Middle frontal gyrus (tissue), 1 donor: ENCODE results near the gene HPCAL1.

Source experiments
- DNase-seq: peaks from one replicate; pipeline ENCODE4 v3.0.0-alpha.2; 2015; ENCODE audit warnings: low spot score; ENCODE audit errors: extremely low spot score

The HPCAL1 gene

DNA sequence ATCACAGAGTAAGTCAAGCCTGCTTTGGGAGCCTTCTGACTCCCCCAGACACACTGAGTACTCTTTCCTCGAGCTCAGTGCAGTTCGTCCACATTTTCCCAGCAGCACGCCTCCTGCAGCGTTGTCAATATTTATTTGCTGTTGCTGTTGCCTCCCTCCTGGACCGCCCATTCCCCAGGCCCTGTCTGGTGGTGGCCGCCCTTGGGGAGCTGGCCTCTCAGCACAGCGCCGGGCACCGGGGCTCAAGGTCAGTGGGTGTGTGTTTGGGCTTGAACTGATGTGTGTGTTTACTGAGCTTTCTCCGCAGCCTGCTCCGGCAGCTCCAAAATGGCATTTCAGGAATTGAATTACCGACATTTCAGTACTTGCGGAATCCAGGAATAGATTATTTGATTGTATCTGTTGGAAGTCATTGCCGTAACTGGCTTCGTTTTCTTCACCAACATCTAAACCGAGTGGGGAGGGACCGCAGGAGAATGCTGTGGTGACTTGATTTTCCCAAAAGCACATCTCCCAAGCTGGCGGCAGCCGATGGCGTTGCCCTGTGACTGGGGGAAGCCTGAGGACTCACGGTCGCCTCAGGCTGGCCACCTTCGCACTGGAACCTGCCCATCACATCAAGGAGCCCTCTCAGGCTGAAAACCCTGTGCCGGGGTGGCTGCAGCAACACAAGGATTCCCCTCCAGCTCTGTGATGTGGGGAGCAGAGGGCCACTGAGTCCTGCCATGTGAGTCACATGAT, 66.0 kb downstream of the HPCAL1 start:
- DNase-seq = no peak

- no peak for DNase-seq
These were observed 66.9 kb downstream of the HPCAL1 start for GRCh38 chr2:10369269-10370255.

DNA sequence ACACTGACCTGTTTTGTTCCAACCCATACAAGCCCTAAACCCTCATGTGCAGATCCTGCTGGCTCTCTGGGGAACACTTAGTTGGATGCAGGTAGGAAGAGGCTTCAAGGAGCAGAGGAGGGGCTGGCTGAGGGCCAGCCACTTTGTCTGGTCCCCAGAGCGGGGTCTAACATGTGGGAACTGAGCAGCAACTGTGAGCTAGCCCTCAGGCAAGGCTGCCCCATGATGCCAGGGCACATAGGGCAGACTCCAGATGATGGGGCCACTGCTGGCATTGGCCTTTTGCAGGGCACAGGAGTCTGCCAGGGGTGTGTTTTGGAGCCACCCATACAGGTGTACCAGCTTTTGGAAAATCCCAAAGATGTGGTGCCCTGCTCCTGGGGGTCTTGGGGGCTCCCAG, 67.7 kb downstream of the HPCAL1 start:
- DNase-seq = no peak

- DNase-seq = no peak
These were observed 68.2 kb downstream of the HPCAL1 start for GRCh38 chr2:10370895-10371294.

DNA sequence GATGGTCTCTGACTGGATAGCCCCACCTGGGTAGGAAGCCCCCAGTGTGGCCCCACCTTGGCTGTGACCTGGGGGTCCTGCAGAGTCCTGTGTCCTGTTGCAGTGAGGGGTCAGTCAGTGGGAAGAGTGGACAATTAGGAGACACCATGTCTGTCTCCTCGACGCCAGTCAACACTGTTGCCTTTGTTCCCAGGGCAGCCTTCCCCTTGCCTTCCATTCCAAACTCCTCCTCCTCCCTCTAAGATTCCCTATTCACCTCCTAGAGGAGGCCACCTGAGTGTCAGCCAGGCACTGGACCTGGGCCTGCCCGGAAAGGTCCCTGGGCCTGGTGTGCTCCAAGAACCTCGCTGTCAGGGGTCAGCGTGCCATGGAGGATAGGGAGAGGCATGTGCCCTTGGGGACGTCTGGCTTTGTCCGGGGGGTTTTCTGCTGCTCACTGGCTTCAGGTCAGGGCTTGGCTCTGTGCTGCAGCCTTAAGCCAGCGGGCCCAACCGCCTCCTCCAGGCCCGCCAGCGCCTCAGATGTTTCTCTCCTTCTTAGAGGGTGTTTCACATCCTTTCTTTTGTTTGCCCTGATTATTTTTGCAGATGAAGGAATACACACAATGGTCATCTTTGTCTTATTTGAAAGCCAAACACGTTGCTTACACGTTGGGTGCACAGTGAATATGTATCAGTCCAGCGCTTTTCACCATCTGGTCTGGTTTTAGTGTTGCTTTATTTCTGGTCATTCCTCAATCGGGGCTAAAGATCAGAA, 68.9 kb downstream of the HPCAL1 start:
- DNase-seq = no peak

- no peak for DNase-seq
These were observed 69.6 kb downstream of the HPCAL1 start for GRCh38 chr2:10372203-10372861.

DNA sequence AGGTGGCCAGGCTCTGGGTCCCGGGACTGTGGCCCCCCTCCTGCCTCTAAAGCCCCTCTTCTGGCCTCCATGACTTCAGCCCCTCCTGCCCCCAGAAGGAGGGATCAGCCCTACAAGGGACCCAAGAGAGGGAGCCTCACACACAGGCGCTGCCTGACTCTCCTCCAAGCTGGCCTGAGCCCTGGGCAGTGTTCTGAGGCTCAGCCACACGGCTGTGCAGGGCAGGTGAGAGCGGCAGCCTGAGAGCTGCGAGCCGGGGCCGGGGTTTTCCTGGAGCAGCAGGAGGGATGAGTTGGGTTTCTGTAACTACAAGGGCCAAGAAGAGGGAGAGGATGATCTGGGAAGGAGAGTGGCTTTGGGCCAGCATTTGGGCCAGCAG, 70.1 kb downstream of the HPCAL1 start:
- DNase-seq = no peak

DNA sequence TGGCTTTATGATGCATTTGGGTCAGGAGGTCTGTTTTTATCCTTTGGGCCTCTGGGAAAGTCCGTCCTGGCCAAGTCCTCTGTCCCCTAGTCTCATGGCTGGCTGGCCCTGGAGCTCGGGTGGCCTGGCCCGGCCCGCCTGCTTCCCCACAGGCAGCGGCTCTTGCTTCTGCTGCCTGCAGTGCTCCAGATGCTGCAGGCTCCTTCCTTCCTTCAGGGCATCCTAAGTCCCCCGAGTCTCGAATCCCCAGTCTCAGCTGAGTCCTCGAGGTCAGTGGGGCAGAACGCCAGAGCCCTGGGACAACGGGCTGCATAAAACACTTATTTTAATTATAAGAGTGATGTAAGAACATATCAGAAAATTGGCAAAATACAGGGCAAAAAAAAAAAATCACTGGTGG, 71.2 kb downstream of the HPCAL1 start:
- no peak for DNase-seq

GRCh38 chr2:10374362-10374943, 71.7 kb downstream of the HPCAL1 start:
- no peak for DNase-seq

- DNase-seq = no peak
These were observed 73.0 kb downstream of the HPCAL1 start for GRCh38 chr2:10375570-10376281.

DNA sequence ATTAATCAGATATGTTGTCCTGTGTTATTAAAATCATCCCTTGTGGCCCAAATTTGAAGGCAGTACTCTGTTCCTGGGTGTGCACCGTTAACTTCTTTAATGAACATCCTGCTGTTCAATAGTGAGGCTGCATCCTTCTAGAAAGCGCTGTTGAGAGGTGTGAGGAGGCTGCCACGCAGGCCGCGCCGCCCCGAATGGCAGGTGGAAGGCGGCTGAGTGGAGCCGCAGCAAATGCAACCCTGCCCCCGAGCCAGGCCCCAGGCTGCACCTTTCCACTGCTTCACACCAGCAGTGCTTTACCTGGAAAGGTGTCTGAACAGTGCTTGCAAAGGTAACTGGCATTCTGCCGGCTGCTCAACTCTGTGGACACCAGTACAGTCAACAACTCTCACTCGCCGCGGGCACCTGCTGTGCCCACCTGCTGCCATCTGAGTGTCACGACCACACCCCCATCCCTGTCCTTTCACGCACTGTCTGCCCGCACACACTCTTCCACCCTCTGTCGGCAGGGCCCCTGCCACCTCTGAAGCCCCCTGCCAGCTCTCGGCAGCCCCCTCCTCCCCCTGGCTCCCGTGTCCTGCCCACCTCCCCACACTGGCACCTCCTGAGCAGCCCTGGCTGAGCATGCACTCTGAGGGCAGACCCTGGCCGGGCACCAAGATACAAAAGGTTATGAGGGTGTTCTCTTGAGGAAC, 74.5 kb downstream of the HPCAL1 start:
- DNase-seq = no peak

DNA sequence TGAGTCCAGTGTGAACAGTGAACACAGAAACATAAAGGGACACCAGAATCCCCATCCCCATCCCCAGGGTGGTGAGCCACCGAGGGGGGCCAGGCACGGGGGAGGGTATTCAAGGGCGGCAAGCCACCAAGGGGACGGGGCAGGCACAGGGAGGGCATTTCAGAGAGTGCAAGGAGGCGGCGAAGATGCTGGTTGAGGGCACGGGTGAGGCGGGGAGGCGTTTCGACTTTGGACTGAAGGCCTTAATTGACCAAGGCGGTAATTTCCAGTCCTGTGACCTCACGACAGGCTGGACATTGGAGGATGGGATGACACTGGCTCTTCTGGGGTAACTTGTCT, 75.0 kb downstream of the HPCAL1 start:
- DNase-seq = no peak

DNA sequence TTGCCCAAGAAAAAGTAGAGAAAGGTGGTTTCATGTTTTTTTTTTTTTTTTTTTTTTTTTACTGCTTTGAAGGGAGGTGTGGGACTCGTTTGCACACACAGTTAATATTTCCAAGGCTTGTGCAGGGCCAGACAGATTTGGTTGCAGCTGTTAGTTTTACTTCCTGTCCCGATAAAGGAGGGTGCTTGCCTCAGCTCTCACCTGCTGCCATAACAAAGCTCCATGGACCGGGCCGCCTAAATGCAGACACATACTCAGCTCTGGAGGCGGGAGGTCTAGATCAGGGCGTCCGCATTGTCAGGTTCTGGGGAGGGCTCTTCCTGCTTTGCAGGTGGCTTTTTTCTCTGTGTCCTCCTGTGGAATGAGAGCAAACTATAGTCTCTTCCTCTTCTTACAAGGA, 75.5 kb downstream of the HPCAL1 start:
- DNase-seq = no peak

DNA sequence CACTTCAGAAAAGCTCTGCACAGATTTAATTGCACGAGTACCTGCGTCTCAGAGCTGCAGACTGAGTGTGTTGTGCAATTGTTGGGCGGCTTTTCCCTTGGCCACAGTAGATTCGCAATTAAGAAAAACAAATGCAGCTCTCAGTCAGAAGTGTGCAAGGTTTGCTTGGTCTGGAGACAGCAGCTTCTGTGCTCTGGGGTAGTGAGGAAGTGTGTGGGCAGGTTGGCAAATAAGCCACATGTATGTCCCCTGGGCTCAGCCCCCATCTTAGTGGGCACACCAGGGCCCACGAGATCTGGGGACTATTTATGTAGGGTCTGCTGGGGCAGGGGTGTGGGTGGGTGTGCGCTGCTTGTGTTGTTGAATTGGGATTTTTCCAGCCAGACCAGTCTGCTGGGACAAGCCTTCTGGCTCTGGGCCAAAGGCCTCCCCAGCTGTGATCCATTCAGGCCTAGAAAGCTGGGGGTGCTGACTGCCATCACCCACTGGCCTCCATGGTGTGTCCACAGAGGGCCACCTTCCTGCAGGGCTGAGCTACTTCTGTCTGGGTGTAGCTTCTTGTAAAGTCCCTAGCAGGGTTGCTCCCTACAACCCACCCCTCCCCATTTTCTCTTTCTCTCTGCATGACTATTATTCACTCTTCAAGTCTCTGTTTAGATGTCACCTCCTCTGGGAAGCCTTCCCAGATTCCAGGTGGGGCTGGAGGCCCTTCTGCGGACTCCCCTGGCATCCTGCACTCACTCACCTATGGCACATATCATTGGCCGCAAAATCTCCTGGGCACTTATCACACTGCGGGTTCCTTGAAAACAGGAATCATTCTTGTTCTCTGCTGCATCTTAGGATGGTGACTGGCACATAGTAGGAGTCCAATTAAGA, 77.6 kb downstream of the HPCAL1 start:
- no peak for DNase-seq

- DNase-seq = no peak
These were observed 79.3 kb downstream of the HPCAL1 start for GRCh38 chr2:10381997-10382353.

DNA sequence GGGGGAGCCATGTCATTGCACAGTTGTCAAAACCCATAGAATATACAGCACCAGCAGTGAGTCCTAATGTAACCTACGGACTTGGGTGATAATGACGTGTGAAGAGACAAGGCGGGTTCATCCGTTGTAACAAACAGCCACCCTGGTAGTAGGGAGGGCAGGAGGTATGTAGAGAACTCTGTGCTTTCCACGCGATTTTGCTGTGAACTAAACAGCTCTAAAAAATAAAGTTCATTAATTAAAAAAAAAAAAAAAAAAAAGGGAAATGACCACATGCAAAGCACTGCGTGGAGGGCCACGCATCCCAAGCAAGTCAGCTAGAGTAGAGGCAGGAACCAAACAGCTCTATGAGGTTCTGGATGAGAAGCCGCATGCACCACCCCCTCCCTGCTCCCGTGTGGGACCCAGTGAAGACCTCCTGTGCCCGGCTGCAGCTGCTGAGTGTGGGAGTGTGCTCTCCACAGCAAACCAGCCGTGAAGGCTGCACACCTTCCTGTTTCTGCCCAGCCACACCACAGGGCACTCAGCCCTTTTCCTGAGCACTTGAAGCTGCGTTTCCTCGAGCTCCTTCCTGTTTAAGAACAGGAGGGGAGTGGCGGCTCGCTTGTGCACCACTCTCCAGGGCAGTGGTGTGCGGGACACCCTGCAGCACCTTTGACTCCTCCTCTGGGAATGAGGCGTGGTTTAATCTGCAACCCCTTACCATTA, 79.8 kb downstream of the HPCAL1 start:
- no peak for DNase-seq

DNA sequence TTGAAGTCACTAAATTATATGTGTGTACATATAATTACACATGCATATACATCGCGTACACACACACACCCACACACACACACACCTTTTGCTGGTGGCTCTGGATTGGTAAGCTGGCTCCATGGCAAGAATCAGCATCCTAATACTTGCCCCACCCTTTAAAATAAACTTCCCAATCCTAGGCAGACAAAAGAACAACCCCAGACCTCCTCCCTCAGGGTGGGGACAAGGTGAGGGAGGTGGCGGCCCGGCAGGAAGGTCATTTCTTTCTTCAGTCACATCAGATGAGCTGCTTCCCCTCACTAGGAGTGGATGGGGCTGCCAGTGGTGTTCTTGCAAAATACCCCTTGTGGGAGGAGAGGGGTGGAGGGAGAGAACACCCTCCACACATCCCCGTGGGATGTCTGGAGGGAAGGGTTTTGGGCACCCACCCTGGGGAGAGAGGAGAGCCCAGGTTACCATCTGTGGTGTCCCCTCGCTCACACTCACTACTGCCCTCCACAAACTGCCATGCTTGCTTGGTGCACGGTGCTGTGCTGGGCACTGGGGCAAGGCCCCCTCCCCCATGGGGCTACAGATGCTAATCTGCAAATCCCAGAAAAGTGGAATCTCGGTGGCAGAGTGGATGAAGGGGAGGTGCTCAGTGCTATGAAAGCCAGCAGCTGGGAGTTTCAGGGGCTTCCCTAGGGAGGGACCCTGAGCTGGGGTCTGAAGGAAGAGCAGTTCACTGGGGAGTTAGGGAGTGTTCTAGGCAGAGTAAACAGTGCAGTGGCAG, 81.4 kb downstream of the HPCAL1 start:
- DNase-seq = no peak
